Stimulated activated CD4-positive, alpha-beta T cell treated with anti-CD3 and anti-CD28 coated beads, Interleukin-2, amount 100 ng/mL, for 4 hours (primary cell): ENCODE data around the gene PDIK1L.

Source experiments
- DNase-seq: peaks from one replicate; pipeline ENCODE4 v3.0.0-alpha.2; 2020; ENCODE audit warnings: low read depth

The PDIK1L gene

DNA sequence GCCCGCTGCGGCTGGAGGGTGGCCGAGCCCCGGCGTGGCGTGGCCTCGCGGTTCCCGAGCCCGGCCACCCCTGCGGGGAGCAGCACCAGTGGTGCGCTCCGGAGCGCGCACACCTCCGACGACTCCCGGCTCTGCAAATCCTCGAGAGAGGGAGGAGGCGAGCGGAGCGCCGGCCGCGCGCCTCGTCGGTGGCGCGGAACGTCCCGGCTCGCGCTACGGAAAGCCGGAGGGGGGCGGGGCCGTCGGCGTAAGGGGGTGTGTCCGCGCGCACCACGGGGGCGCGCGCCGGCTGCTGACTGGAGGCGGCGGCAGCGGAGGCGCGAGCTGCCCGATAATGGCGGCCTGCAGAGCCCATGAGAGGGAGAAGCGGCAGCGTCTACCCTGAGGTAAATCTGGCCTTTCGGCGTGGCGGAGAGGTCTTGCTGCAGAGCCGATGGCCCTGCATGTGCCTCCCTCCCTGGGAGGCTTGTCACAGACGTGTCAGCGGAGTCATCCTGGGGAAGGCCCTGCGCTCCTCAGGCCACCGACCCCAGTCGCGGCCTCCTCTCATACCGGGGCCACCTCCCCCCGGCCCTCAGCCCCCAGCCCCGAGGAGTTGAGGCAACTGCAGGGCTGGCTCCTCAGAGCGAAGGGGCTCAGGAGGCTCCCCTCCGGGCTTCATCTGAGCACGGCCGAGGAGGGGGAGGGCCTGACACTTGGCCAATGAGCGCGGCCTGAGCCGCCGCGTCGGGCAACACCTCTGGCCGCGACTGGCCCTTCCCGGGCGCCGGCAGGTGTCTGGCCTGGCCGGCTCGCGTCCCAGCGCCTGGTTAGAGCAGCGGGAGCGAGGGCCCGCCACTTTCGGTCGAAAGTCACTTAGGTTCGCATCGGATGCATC lies at the start of gene PDIK1L:
TSS of gene PDIK1L (plus strand) at position 295 of the 877 bp plus-strand sequence. CDS start 2,485 bp downstream, outside the sequence.
- peak; percentile 89 for DNase-seq

DNA sequence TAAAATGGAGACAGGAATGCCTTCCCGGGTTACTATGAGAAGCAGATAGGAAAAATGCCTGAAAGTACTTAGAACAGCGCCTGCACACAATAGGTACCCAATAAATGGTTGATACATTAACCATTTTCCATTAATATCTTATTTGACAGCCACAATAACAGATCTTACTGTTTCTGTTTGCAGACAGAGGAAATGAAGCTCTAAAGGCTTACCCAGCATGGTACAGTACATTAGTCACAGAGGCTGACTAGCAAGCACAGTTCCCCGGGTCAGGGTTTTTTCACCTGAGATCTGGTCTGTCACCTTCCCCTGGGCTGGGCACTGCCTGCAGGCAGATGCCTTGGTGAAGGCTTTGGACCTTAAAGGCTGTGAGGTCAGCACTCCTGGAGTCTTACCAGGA lies 47.1 kb upstream of the PDIK1L start:
- DNase-seq, result no peak

DNA sequence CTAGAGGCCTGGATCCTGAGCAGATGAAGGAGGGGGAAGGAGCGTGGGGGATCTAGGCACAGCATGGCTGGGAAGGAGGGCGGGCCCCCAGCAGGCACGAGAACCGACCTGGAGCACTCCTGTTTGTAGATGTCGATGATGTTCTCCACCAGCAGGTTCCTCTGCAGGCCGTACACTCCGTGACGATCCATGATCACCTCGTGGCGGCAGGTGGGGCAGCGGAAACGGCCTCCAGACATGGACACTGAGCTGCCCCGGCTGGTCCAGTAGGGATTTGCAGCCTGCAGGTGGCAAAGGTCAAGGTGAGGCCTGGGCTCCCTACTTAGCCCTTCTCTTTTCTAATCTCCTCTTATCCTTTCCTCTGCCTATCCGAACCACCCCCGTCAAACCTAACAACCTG lies 45.5 kb upstream of the PDIK1L start:
- DNase-seq, result no peak

DNA sequence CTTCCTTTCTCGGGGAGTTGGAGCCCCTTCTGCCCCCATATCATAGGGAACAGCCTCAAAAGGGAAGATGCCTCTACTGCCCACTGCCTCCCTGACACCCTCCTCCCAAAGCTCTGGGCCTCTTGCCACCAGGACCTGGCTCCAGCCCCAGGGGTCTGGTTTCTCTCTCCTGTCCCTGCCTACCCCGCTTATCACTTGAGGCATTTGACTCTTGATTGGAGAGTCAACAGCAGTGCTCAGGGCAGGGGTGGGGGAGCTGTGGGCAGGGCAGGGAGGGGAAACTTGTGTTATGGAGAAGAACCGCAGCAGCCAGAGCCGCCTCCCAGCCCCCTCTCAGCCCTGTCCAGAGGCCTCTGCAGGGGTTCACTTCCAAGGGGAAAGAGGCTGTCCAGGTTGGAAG lies 44.8 kb upstream of the PDIK1L start:
- DNase-seq, result no peak

- DNase-seq, result no peak
These were observed 44.2 kb upstream of the PDIK1L start, which contains the start of gene TRIM63 for GRCh38 chr1:26067432-26067911. Gene TRIM63 (minus strand): TSS chr1:26067630. CDS start chr1:26067494, 136 bp downstream.

GRCh38 chr1:26069941-26070295 lies 41.7 kb upstream of the PDIK1L start:
- no peak for DNase-seq

DNA sequence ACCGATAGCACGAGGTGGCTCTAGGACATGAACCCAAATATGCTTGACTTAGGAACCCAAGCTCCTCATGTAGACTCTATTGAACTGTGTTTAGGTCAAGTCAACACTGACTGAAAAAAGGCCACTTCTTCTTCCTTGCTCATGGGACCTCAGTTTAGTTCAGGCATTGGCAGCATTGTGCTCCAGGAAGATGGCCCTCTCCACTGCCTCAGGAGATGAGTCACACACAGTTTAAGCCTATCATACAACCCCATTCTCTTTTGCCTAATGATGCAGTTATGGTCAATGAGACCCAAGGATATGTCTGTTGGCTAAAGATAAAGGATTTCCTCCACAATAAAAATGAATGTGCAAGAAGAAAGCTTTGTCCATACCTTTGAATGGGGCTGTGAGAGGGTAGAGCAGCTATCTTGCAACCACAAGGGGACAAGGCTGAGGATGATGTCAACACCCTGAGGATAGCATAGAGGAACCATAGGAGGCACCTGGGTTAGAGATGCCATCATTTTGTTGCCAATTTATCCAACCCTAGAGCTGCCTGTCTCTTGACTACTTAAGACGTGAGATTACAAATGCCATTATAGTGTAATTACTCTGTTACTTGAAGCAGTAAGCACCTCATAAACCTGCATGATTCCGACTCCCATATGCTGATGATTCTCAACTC lies 41.2 kb upstream of the PDIK1L start:
- DNase-seq, result no peak

DNA sequence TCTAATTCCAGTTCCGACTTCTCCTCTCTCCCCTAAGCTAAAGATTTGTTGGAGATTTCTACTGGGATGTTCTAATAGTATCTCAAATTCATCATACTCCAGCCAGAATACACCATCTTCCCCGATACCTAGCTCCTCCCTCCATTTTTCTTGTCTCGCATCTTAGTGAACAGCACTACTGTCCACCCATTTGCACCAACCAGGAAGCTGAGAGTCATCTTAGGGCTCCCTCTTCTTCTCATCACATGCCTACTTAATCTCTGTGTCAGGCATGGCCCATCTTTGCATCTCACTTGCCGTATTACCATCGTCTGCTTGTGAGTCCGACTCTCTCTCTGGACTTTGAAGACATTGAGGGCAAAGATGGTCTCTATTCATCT lies 40.7 kb upstream of the PDIK1L start:
- DNase-seq, result no peak

DNA sequence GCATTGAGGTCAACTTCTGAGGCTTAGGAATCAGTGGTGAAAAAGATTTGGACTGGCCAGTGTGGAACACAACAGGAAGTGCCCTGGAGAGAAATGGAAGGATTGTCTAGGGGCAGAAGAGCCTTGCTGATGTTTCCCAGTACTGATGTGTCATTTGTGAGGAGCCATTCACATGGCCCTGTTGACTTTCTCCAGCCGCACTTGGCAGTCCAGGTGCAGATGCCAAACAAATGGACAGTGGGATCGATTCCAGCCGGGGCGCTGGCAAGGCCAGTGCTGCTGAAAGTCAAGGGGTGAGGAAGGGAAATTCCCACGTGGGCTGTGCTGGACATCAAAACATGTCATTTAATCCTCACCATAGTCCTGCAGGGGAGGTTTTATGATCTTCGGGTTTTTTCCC lies 39.3 kb upstream of the PDIK1L start:
- no peak for DNase-seq

GRCh38 chr1:26075421-26076144 lies 36.0 kb upstream of the PDIK1L start:
- no peak for DNase-seq

DNA sequence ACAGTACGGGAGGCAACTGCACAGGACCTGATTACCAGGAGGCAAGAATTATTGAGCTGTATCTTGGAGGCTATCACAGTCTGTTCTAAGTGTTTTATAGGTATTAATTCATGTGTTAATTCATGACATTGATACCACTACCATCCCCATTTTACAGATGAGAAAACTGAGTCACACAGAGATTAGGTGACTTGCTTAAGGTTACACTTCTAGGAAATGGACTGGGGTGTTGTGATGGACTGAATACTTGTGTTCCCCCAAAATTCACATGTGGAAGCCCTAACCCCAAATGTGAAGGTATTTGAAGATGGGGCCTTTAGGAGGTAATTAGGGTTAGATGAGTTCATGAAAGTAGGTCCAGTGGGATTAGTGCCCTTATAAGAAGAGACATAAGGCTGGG lies 34.1 kb upstream of the PDIK1L start:
- DNase-seq, result no peak

DNA sequence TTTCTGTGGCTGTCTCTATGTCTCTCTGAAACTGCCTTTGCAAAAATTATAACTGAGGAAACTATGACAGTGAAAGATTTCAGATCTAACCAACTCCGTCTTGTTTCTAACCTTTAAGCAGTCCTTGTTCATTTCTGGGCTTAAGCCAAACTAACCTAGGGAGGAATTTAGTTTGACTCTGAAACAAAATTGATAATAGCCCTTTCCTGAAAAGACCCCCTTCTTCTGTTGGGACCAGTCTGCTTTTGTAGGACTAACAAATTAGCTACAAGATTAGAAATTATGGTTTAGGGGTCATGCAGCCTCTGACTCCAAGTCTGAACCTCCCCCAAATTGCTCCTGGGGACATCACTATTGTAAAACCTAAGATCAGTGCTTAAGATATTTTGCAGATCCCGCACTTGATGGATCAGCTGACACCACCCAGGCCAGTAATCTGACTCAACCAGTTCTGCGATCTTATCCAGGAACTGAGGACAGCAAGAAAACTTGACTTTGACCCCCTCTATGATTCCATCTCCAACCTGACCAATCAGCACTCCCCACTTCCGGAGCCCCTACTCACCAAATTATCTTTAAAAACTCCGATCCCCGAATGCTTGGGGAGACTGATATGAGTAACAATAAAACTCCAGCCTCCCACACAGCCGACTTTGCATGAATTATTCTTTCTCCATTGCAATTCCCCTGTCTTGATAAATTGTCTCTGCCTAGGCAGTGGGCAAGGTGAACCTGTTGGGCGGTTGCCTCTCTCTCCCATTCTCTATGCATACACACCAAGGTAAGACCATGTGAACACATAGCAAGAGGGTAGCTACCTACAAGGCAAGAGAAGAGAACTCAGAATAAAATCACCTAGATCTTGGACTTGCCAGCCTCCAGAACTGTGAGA lies 33.1 kb upstream of the PDIK1L start:
- DNase-seq, result no peak

DNA sequence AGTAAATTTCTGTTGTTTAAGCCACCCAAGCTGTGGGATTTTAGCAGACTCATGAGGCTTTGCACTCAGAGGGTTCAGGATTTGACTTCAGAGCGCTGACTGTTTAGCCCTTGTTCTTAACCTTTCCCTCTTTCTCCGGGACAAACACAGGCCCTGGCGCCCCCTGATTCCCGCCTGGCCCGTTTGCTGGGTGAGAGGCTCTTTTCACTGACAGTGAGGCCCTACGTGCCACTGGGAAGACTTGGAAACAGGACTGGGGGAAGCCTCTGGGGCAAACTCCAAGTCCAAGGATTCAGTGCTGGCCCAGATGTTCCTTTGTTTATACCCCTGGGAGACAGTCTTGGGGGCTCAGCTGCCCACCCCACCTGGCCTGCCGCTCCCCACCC lies 32.5 kb upstream of the PDIK1L start:
- DNase-seq, result no peak

- no peak for DNase-seq
These were observed 31.4 kb upstream of the PDIK1L start for GRCh38 chr1:26079960-26080814.

DNA sequence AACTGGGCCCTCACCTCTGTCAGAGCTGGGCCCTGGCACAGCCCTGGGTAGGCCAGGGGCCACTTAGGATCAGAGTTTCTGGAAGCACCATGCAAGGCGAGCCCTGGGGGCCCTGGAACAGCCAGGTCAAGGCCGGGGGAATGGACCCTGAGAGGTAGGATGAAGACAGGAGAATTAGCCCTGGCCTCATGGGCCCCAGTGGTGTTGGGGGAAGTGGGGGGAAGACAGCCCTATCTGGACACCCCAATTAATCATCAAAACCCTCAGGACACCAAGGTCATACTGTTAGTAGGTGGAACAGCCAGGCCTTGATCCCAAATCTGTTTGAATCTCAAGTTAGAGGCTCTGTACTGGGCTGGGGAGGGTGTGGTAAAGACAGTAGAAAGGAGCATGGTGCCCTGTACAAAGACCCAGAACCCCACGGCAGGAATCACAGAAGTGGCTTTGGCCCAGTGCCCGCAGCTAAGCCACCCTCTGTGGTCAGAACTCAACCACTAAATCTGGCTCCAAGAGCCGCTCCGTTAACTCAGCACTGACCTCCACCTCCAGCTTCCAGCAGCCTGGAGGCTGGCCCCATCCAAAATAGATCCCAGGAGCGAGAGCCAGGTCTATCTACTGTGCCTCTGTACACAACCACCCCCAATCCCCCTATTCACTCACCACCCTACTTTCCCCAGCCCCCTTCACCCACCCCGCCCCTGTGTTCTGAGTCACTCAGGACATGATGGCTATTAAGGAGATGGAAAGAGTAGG lies 30.2 kb upstream of the PDIK1L start:
- no peak for DNase-seq

DNA sequence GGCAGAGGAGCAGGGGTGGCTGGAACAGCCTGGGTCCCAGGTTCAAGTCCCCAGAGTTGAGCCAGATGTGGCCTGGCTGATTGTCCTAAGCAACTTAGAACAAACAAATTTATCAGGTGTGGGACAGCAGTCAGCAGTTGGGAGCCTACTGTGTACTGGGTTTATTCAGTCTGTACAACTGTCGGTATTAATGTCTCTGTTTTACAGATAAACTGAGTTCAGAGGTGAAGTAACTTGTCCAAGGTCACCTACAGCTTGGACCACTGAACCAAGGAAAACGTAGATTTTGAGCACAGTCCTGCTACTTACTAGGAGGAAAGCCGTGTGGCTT lies 29.6 kb upstream of the PDIK1L start:
- no peak for DNase-seq

GRCh38 chr1:26083208-26083607 lies 28.4 kb upstream of the PDIK1L start:
- DNase-seq, result no peak

DNA sequence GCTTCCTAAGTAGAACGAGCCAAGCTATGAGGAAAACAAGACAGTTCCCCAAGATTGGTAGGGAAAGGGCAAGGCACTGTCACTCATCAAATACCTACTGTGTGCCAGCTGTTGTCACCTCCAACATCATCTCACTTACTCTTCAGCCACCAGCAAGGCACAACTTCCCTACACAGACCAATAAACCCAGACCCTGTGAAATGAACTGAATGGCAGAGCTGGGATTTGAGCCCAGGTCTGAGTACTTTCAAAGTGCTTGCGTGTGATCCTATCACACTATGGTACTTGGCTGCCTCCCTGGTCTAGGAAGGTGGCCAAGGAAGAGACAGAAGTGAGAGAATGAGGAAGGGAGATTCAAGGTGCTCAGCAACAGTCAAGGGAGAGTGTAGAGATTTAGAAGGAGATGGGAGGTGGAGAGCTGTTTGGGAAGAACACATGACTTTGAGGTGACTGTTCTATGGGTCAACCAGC lies 27.5 kb upstream of the PDIK1L start:
- no peak for DNase-seq

- DNase-seq, result no peak
These were observed 26.8 kb upstream of the PDIK1L start for GRCh38 chr1:26084844-26085243.

- no peak for DNase-seq
These were observed 22.5 kb upstream of the PDIK1L start for GRCh38 chr1:26089125-26089524.
